Measurements from ENCODE around the gene PLCXD3. TPM values are rescaled to one million over a fixed set of nuclear protein-coding genes. Genes with fewer than 3 reads are reported as not detected.
"Not testable (repeated sequence)": the region's sequence is repeated elsewhere in the genome, so short reads cannot be mapped to it uniquely, and the experiment has no call there.

Gene PLCXD3
- polyA plus RNA-seq, 3 donors = 0.23 to 0.46 (median 0.26) TPM

- DNase-seq = not testable (repeated sequence)
Measured at GRCh38 chr5:41493490-41494126, 16.8 kb downstream of the PLCXD3 start.

- no peak for DNase-seq
Measured at GRCh38 chr5:41485533-41485932, 24.9 kb downstream of the PLCXD3 start.

GRCh38 chr5:41482715-41483114, 27.7 kb downstream of the PLCXD3 start:
- DNase-seq = no peak

- DNase-seq = no peak
Measured at GRCh38 chr5:41482173-41482572, 28.2 kb downstream of the PLCXD3 start.

GRCh38 chr5:41471571-41472208, 38.7 kb downstream of the PLCXD3 start:
- not testable (repeated sequence) for DNase-seq

- no peak for DNase-seq
Measured at GRCh38 chr5:41465493-41466171, 44.8 kb downstream of the PLCXD3 start.

- no peak for DNase-seq
Measured at GRCh38 chr5:41459557-41459956, 50.8 kb downstream of the PLCXD3 start.

GRCh38 chr5:41457094-41457493, 53.3 kb downstream of the PLCXD3 start:
- DNase-seq = no peak

GRCh38 chr5:41452506-41452905, 57.9 kb downstream of the PLCXD3 start:
- no peak for DNase-seq

GRCh38 chr5:41447650-41448510, 62.5 kb downstream of the PLCXD3 start:
- DNase-seq = no peak

- no peak for DNase-seq
Measured at GRCh38 chr5:41445937-41446563, 64.4 kb downstream of the PLCXD3 start.

GRCh38 chr5:41435276-41435675, 75.1 kb downstream of the PLCXD3 start:
- DNase-seq = no peak

GRCh38 chr5:41433552-41434181, 76.7 kb downstream of the PLCXD3 start:
- DNase-seq = no peak

GRCh38 chr5:41432481-41433253, 77.7 kb downstream of the PLCXD3 start:
- DNase-seq = no peak

GRCh38 chr5:41427505-41427904, 82.9 kb downstream of the PLCXD3 start:
- no peak for DNase-seq

- no peak for DNase-seq
Measured at GRCh38 chr5:41425736-41426135, 84.7 kb downstream of the PLCXD3 start.

- no peak for DNase-seq
Measured at GRCh38 chr5:41420492-41421067, 89.8 kb downstream of the PLCXD3 start.

GRCh38 chr5:41418220-41419031, 92.0 kb downstream of the PLCXD3 start:
- DNase-seq = no peak

- DNase-seq = no peak
Measured at GRCh38 chr5:41416336-41416735, 94.1 kb downstream of the PLCXD3 start.

Data from renal pelvis (tissue), 4 donors.